SU-DHL-6 (cell line): ENCODE measurements around the gene KDM6B.

ENCODE experiments used
- CTCF ChIP-seq: fragments of 200-600 bp; sonication (generic); IDR thresholded peaks from one replicate; pipeline ENCODE4 v1.5.1; 2017; ENCODE audit warnings: antibody characterized with exemption, mild to moderate bottlenecking, low read length, moderate library complexity; ENCODE audit not compliant: insufficient read depth, poor library complexity, severe bottlenecking
- EZH2phosphoT487 ChIP-seq: fragments of 200-600 bp; sonication (generic), shearing (Covaris generic); conservative IDR thresholded peaks from 2 replicates; pipeline ENCODE4 v1.6.1; 2018; ENCODE audit warnings: mild to moderate bottlenecking, antibody characterized with exemption, low read length, moderate library complexity, mixed read lengths

DNA sequence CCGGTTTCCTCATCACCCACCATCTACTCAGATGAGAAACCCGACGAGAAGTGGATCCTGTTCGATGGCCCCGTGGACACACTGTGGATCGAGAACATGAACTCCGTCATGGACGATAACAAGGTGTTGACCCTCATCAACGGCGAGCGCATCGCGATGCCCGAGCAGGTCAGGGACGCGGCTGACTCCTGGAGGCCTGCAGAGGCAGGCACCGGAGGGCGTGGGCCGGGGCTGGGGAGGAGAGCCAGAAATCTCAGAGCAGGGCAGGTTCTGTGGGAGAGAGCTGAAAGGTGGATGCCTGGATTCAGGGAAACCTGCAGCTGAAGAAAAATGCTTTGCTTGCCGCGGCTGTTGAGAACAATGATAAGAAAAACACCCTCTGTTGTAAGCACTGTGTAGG lies 47.2 kb upstream of the KDM6B start:
- TF ChIP-seq CTCF, result no peak
- no peak for TF ChIP-seq EZH2phosphoT487
